Activated T-helper 1 cell treated with anti-CD3 and anti-CD28 coated beads, Interleukin-12 subunit alpha, Interleukin-12 subunit beta, Interleukin-2, Interleukin-4 antibody, amounts not matched to agents 30 ng/mL and 10 ng/mL and 1 ng/mL, durations not matched to agents 14 hours and 24 hours and 36 hours (primary cell): ENCODE results near the gene HLCS. TPM values are rescaled to one million over a fixed set of nuclear protein-coding genes. Genes with fewer than 3 reads are reported as not detected.

Experiments
- DNase-seq: peaks from one replicate; pipeline ENCODE4 v3.0.0; 2021; ENCODE audit warnings: low spot score
- H3K27ac Mint-ChIP-seq: one replicate; pipeline ENCODE4 v1.8.0; 2021; ENCODE audit warnings: mild to moderate bottlenecking, mixed read lengths
- H3K27me3 Mint-ChIP-seq: one replicate; pipeline ENCODE4 v1.8.0; 2022; ENCODE audit warnings: mild to moderate bottlenecking, moderate library complexity, mixed read lengths; ENCODE audit not compliant: insufficient read depth
- H3K36me3 Mint-ChIP-seq: one replicate; pipeline ENCODE4 v1.8.0; 2021; ENCODE audit warnings: low read depth, mixed read lengths
- H3K4me1 Mint-ChIP-seq: one replicate; pipeline ENCODE4 v1.8.0; 2021; ENCODE audit warnings: low read depth, mixed read lengths
- H3K4me3 Mint-ChIP-seq: one replicate; pipeline ENCODE4 v1.8.0; 2021; ENCODE audit warnings: mild to moderate bottlenecking, moderate library complexity, mixed read lengths
- H3K9me3 Mint-ChIP-seq: one replicate; pipeline ENCODE4 v1.8.0; 2021; ENCODE audit warnings: mixed read lengths
- intact Hi-C: fragments of 100-400 bp; cut with micrococcal nuclease; formaldehyde crosslinking; loops from one replicate; pipeline ENCODE4 v1.15.1; 2024
- total RNA-seq: library from RNA; stranded (reverse); gene quantifications from 2 replicates; pipeline ENCODE4 v1.2.3, GENCODE V29; 2022

Gene HLCS
- total RNA-seq, 1 donor from 2014 or later = 15.8 TPM

DNA sequence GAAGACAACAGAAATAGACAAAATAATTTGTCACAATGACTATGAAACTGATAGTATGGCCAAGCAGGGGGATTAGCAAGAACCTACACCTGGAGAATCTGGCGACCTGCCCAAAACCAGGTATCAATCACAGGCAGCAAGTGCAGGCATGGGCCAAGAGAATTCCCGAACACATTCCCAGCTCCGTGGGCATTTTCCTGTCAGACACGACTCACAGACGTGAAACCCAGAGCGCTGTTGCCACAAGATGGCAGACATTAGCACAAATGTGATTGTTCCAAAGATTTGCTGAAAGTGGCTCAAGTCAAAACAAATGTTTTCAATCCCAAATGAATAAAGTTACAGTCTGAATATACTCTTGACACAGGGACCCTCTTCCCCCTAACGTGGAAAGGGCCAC is 36.8 kb downstream of the HLCS start:
- Mint-ChIP-seq H3K27me3 (no peaks in the 10 kb centered on the region), H3K4me3 (no peak overlapping the region), H3K9me3 (no peaks in the 10 kb centered on the region), H3K27ac (no peak overlapping the region), H3K36me3 (peaks cover 2% of the 10 kb centered on the region), H3K4me1 (no peaks in the 10 kb centered on the region)
- intact Hi-C loops = loop anchor here (5.0 to 10.0 kb wide), 3 partner anchors 182 to 507 kb away; no protein-coding TSS in a partner anchor
- no peak for DNase-seq

DNA sequence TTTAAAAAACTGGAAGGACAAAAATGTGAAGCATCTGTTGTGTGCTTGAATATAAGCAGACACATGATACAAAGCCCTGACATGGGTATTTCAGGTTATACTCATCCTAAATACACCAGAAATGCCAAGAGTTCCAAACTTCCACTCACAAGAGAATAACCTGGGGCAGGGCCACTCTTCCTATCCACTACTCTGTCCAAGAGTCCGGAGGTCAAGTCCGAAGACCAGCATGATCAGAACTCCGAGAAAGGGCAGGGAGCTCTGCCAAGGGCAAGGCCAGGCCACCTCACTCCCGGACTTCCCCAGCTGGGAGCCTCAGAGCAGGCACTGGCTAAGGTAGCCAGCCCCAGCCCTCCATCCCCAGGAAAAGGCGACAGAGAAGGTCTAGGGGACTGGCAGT is 37.5 kb downstream of the HLCS start:
- H3K9me3 Mint-ChIP-seq = no peaks in the 10 kb centered on the region

DNA sequence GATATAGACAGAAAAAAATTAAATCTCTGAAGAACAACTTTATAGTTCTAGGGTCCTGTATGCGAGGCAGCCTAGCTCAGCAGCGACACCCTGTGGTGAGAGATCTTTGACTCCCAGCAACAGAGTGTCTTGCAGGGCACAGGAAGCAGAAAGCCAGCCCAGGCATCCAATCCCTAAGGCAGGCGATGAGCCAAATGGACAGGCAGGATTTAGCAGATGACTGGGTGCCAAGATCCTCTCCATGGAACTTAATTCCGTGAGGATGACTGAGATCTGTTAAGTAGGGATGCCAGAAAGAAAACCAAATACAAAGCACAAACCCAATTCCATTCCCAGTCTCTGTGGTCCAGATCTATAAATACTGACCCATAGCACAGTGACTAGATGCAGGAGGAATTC is 38.8 kb downstream of the HLCS start:
- Mint-ChIP-seq H3K27ac (no peak overlapping the region), H3K4me3 (no peak overlapping the region), H3K9me3 (no peaks in the 10 kb centered on the region), H3K4me1 (peaks cover 9% of the 10 kb centered on the region), H3K27me3 (no peaks in the 10 kb centered on the region), H3K36me3 (peaks cover 2% of the 10 kb centered on the region)
- intact Hi-C loops = loop anchor here (1.0 to 10.0 kb wide), 4 partner anchors 180 to 505 kb away; no protein-coding TSS in a partner anchor
- DNase-seq = peak; percentile 47

More for the DNA sequence above, 37.5 kb downstream of the HLCS start:
- DNase-seq = no peak
- Mint-ChIP-seq H3K4me1 (no peaks in the 10 kb centered on the region), H3K4me3 (no peak overlapping the region), H3K36me3 (peaks cover 2% of the 10 kb centered on the region), H3K27me3 (no peaks in the 10 kb centered on the region), H3K27ac (no peak overlapping the region)
- intact Hi-C loops = loop anchor here (5.0 to 10.0 kb wide), 3 partner anchors 182 to 507 kb away; no protein-coding TSS in a partner anchor

DNA sequence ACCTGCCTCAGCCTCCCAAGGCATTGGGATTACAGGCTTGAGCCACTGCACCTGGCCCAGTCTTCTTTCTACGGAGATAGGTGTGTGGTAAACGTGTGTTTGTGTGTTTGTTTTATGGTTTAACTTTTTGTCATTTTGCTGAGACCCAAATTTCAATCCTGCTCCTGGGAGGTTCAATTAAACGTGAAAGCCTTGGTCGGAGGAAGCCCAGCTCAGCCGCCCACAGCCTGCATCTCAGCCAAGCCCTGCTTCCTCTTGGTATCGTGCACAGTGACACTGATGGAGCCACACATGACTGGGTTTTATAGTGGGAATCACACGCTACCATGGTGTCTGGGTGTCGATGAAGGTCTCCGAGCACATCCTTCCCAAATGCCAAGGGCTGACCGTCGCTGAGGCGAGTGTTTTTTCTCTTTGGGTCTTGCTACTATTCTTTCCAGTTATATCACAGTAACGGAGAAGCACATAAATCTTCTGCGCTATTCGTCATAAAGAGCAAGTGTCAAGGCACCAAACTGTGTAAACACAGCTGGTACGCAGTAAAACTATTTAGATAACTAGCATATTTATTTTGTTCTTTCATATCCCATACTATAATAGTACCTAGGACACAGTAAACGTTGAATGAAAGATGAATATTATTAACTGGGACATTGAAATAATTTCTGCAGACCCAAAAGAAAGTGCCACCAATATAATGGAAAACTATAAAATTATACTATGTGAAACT is 39.3 kb downstream of the HLCS start:
- Mint-ChIP-seq H3K4me1 (peaks cover 9% of the 10 kb centered on the region), H3K27ac (no peak overlapping the region), H3K4me3 (no peak overlapping the region), H3K9me3 (no peaks in the 10 kb centered on the region), H3K27me3 (no peaks in the 10 kb centered on the region), H3K36me3 (peaks cover 2% of the 10 kb centered on the region)
- DNase-seq = no peak
- intact Hi-C loops = loop anchor here (1.0 to 10.0 kb wide), 4 partner anchors 180 to 505 kb away; no protein-coding TSS in a partner anchor

DNA sequence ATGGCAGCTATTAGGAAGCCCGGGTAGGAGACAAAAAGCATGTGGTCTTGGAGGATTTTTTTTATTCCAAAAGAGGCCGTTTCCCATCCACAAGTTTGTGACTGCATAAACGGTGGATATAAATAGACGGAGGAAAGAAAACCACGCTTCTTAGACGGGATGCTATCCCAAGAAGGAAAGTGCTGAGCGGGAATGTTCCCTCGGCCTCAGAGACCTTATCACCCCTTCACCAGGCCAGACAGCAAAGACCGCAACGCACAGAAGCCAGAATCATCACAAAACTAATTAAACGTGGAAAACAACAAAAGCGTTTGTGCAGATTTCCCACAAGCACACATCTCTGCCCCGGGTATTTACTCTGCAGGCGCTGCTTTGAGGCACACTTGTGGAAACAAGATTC is 43.2 kb downstream of the HLCS start:
- no peak for DNase-seq
- intact Hi-C loops = loop anchor here (10.0 kb wide), 1 partner anchor 218 kb away; no protein-coding TSS in a partner anchor

DNA sequence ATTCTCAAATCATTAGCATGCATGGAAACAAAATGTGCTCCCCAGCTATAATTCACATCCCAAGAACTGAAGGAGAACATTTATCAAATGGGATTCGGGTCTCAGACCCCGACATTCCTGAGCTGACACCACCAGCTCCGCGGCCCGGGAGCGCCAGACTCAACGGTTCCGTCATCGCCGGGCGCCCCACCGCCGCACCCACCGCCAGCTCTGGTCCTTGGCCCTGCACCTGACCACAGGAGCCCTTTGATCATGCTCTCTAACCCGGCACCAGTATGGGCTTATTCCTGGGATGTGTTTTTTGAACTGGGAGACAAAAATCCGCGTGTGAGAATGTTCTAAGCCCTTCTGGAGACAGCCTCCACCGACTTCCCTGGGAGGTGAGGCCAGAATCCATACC is 43.6 kb downstream of the HLCS start:
- no peak for DNase-seq
- intact Hi-C loops = loop anchor here (10.0 kb wide), 1 partner anchor 218 kb away; no protein-coding TSS in a partner anchor

More for the DNA sequence above, 43.2 kb downstream of the HLCS start:
- H3K4me3 Mint-ChIP-seq = no peak overlapping the region
- no peaks in the 10 kb centered on the region for H3K9me3 Mint-ChIP-seq
- H3K36me3 Mint-ChIP-seq = peaks cover 2% of the 10 kb centered on the region
- H3K4me1 Mint-ChIP-seq = peaks cover 9% of the 10 kb centered on the region
- no peak overlapping the region for H3K27ac Mint-ChIP-seq
- no peaks in the 10 kb centered on the region for H3K27me3 Mint-ChIP-seq

DNA sequence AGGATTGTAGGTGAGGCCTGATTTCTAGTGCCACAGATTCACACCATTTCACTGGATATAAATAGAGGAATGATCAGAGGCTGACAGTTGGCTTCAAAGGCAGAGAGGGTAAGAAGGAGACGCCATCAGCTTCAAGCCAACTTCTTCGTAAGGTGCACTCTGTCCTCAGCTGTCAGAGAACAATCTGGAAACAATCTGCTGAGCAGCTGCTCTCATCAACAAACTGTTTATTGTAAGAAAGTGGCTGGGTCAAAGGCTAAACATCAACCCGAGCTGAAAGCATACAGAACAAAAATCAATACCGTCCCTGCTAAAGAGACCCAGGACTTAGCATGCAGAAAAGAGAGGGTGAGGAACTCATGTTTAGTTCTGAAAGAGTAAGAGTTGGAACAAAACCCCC is 48.2 kb downstream of the HLCS start:
- no peak overlapping the region for H3K4me3 Mint-ChIP-seq
- H3K4me1 Mint-ChIP-seq = peaks cover 13% of the 10 kb centered on the region
- intact Hi-C loops = no loop called here
- no peak overlapping the region for H3K27ac Mint-ChIP-seq
- no peaks in the 10 kb centered on the region for H3K27me3 Mint-ChIP-seq
- H3K9me3 Mint-ChIP-seq = no peaks in the 10 kb centered on the region
- H3K36me3 Mint-ChIP-seq = peaks cover 2% of the 10 kb centered on the region
- no peak for DNase-seq

More for the DNA sequence above, 43.6 kb downstream of the HLCS start:
- Mint-ChIP-seq H3K4me1 (peaks cover 9% of the 10 kb centered on the region), H3K36me3 (peaks cover 2% of the 10 kb centered on the region), H3K4me3 (no peak overlapping the region), H3K27me3 (no peaks in the 10 kb centered on the region), H3K27ac (no peak overlapping the region), H3K9me3 (no peaks in the 10 kb centered on the region)

DNA sequence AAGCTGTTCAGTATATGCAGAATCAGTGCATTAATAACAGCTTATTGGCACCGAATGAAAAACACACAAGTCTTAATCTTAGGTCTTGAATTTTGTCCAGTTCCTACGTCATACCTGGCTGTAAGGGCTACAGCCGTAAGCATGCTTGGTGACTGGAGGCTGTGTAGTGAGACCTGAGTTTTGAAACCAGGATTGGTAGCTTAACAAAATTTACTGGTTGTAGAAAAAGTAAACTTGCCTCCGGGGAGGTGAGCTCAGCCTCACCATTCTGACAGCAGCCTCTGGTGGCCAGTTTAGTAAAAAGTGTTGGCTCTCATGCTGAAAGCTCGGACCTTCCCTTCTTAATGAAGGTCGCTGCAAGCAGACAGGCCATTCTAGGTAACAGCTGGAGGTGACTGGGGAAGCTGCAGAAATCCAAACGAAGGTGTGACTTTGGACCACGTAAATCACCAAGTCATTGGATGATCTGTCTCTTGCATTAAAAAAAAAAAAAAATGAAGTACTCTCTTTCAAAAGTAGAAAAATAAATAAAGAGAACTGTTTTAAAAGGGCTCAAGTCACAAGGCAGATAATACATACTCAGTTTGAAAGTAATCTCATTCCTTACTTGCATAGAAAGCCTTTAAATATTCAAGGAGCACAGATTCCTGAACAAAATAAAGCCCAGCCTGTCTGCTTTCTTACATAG is 48.9 kb downstream of the HLCS start:
- Mint-ChIP-seq H3K36me3 (peaks cover 2% of the 10 kb centered on the region), H3K4me1 (peaks cover 10% of the 10 kb centered on the region), H3K4me3 (no peak overlapping the region), H3K27ac (no peak overlapping the region), H3K27me3 (no peaks in the 10 kb centered on the region), H3K9me3 (no peaks in the 10 kb centered on the region)
- no peak for DNase-seq
- intact Hi-C loops = no loop called here

DNA sequence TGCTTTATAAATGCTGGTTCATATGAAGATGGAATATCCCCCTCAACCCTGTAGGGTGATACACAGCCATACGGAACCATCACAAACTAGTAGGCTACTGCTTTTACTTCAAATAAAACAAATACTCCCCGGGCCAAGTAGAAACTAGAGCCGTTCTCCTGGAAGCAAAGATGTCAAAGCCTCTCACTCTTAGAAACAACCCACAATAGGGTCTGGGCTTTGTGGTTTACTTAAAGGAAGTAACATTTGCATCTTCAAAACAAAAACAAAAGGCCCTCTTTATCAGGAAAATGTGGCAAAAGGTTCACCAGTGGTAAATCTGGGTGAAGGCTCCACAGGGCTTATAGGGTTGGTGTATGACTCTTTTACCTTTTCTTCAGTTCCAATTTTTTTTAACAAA is 49.8 kb downstream of the HLCS start:
- Mint-ChIP-seq H3K36me3 (peaks cover 2% of the 10 kb centered on the region), H3K9me3 (no peaks in the 10 kb centered on the region), H3K4me3 (no peak overlapping the region), H3K27ac (no peak overlapping the region), H3K4me1 (peaks cover 10% of the 10 kb centered on the region), H3K27me3 (no peaks in the 10 kb centered on the region)
- intact Hi-C loops = no loop called here
- DNase-seq = no peak

DNA sequence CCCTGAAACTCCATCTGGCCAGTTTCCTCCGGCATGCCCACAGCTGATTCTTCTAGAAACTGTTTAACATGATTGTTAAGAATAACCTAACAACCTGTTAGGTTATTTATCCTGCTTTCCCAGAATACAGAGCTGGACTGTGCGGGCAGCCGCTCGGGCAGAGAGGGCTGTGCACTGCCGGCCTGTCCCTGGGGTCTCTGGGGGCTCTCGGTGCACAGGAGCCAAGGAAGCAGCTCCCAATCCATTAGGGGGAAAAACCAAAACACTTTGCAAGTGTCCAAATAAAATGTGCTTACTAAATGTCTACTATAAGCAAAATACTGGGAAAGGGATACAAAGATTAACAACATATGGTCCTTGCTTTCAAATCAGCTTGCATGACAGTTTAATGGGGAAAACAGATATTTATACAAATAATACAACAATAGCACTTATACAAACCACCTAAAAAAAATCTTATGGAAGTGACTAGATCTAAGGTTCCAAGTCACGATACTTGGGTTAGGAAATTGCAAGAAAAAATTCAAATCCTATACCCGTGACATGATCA is 50.7 kb downstream of the HLCS start:
- H3K27me3 Mint-ChIP-seq = no peaks in the 10 kb centered on the region
- H3K9me3 Mint-ChIP-seq = no peaks in the 10 kb centered on the region
- DNase-seq = no peak
- intact Hi-C loops = no loop called here
- H3K36me3 Mint-ChIP-seq = peaks cover 2% of the 10 kb centered on the region
- no peak overlapping the region for H3K4me3 Mint-ChIP-seq
- no peak overlapping the region for H3K27ac Mint-ChIP-seq
- H3K4me1 Mint-ChIP-seq = peaks cover 10% of the 10 kb centered on the region

DNA sequence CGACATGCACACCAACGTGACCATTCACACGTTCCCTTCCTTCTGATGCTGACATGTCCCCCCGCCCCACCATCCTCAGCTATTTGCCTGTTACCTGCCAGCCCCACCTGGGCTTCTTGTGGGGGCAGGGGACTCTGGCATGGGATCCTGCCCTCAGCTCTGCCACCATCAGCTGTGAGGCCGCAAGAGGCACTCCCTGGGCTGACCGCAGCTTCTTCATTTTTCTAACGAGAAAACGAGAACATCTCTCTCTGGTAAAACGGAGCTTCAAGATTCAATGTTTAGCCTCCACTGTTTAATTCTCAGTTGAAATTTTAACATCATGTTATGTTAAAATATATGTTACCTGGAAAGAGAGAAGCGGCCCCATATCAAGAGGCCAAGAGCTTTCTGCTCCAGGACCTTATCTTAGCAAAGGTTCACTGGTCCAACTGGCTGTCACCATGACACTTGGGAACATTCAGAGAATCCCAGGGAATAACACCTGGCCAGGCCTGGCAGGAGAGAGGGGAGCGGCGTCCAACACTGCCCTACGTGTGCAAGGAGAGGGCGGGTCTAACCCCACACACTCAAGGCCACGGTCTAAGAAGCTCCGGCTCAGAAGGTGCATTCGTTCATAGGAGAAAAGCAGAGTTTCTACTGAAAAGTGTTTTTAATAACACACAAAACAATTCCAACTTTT is 51.3 kb downstream of the HLCS start:
- no peak overlapping the region for H3K4me3 Mint-ChIP-seq
- no peak for DNase-seq
- peaks cover 2% of the 10 kb centered on the region for H3K36me3 Mint-ChIP-seq
- H3K27ac Mint-ChIP-seq = no peak overlapping the region
- H3K4me1 Mint-ChIP-seq = peaks cover 10% of the 10 kb centered on the region
- no peaks in the 10 kb centered on the region for H3K27me3 Mint-ChIP-seq
- no peaks in the 10 kb centered on the region for H3K9me3 Mint-ChIP-seq
- intact Hi-C loops = no loop called here

DNA sequence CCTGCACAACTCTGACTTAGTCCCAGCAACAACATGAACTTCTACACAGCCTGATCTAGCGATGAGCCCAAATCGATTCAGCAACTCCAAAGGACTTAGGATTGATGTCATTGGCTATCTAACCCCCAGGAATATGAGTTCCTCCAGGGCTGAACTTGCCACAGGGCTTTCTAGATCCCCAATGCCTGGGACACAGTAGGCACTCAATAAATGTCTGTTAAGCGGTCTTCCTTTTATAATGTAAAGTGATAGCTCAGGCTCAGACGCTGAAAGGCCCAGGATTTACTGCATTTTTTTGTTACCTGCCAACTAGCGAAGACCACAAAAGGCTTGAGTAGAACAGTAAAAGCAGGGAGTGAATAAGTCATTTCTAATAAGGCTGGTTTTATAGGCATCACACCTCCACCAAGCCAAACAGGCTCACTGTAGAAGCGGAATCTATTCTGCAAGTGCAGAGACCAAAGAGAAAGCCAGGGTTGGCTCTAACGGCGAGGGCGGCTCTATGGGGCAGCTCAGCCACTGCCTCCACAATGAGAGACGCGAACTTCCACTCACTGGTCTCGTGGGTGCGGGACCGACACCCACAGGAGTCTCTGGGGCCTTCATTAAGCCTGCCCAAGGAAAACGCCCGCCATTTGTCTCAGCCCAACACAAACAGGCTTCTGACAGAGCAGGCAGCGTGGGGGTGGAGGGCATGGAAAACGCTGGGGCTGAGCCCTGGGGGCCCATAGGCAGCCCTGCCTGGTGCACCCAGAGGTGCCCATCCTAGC is 52.0 kb downstream of the HLCS start:
- intact Hi-C loops = no loop called here
- no peak for DNase-seq
- Mint-ChIP-seq H3K9me3 (no peaks in the 10 kb centered on the region), H3K36me3 (peaks cover 2% of the 10 kb centered on the region), H3K27ac (no peak overlapping the region), H3K4me3 (no peak overlapping the region), H3K27me3 (no peaks in the 10 kb centered on the region), H3K4me1 (peaks cover 16% of the 10 kb centered on the region)
